GM19023 (cell line): Measurements from ENCODE around the gene PRPF8.

ENCODE experiments used
- ATAC-seq: cut with Tn5 transposase; IDR thresholded peaks from one replicate; pipeline ENCODE4 v1.9.1; 2021; ENCODE audit warnings: mild to moderate bottlenecking, moderate library complexity; ENCODE audit not compliant: unreplicated experiment

Gene PRPF8

DNA sequence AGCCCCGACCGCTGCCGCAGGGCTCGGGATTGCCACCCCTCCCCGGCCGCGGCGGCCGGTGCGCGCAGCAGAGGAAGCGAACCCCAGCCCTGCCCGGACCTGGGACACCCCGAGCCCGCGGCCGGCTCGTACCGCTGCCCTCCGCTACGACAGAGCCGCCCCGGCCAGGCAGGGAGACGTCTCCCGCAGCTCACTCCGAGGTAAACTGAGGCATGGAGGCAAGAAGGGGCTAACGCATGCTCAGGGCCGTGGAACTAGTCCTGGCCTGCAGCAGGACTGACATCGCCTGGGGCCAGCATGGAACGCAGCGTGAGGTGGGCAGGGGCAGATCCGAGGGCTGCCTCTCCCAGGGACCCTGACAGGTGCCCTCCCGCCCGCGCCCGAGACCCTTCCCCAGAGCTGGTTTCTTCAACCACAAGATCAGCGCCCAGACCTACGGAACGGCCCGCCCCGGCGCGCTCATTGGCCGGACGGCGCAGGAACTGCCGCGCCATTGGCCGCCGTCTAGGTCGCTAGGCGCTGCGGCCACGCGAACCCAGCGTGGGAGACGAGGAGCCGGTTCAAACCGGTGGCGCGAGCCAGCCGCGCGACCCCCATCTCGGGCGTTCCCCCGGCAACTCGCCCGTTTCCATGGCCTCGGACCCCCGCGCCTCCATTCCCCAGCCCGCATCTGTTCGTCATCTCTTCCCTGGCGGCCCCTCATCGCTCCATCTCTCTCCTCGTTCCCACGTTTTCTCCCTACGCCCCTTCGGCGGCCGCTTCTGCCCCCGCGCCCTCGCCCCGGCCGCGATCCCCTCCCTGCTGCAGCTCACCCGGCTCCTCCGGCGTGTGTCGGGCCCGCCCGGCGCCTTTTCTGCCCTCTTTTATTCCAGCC, 56.4 kb downstream of the PRPF8 start, which contains the start of gene SLC43A2:
Gene SLC43A2 (minus strand): TSS at position 853 of the 874 bp plus-strand sequence. CDS start 960 bp downstream, outside the sequence.
- peak; percentile 67 for ATAC-seq

DNA sequence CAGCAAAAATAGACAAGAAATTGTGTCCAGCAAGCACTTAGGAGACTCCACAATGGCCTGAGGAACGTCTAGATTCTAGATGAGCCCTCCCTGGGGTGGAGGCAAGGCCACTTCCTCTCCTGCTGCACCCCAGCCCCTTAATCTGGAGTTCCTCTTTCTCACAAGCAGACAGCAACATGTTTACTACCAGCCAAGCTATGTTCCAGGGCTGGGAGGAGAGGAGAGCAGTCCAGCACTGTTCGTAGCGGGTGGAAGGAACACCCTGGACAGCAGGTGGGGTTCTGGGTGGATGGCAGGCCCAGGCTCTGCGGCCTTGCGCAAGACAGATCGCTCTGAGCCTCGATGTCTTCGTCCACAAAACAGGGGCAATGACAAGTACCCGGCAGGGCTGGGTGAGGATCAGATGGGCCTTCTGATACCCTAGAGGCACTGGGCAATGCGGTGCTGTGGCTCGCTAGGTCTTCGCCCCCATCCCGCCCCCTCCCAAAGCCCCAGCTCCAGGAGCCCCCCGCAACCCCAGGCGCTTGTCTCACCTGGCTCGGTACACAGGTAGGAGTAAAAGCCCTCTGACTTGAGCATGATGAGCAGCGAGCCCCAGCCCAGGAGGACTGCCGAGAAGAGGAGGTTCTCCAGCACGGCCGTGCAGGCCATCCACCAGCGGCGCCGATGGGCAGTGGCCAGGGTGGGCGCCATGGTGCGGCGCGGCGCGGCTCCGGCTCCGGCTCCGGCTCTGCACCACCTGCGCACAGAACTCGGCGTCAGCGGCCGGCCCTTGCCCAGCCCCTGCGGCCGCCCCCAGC, 57.3 kb downstream of the PRPF8 start:
- ATAC-seq = no peak

DNA sequence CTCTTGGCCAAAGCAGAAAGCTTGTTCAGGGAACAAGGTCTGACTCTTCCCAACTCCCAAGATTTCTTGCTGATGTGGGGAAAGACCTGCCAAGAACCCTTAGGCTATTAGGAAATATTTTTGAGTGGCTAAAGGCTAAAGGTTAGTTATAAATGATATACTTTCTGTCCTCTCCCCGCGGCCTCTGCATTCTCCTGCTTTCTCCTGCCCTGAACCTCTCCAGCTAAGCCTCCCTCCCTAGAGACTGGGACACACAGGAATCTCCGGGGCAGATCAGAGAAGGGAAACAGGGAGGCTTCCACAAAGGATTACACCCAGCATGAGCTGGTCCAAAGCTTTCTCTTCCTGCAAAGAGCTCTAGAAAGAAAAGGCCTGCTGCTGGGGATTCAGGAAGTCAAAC, 58.3 kb downstream of the PRPF8 start:
- no peak for ATAC-seq

DNA sequence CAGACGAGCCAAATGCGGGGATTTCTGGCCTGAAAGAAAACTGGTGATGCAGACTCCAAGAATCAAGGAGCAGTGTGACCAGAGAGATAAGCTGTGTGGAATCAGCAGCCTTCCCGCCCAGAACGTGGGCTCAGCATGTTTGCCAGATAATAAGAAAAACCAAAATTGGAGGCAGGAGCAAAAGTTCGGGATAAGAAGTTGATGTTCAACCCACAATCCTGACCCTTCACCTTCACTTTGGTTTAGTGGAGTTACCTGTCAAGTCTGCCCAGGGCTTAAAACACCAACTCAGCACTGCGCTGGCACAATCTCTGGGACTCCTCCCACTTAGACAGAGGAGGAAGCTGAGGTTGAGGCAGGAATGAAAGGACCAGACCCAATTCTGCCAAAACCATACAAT, 59.1 kb downstream of the PRPF8 start:
- ATAC-seq = no peak

DNA sequence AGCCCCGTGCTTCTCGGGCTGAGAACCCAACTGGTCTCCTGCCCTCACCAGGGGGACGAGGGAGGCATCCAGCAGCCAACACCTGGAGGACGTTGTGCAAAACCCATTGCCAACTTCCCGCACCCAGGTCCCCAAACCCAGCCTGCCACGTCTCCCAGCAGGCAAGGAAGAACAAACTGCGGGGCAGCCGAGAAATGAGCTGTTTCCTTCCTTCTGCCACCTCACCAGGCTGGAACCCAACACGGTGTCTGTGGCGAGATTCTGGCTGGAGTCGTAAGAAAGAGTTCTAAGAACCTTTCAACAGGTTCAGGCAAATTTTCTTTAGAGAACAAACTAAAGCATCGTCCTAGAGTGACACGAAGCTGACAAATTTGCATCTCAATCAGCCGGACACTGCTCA, 59.6 kb downstream of the PRPF8 start:
- ATAC-seq = no peak

DNA sequence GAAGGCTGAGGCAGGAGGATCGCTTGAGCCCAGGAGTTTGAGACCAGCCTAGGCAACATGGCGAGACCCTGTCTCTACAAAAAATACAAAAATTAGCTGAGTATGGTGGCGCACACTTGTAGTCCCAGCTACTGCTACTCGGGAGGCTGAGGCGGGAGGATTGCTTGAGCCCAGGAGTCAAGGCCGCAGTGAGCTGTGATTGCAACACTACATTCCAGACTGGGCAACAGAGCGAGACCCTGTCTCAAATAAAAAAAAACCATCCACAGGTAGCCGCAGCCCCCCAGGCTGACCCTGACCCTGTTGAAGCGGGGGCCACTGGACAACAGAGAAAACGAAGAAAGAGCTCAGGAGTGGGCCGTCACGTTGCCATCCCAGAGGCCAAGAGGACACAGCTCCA, 60.0 kb downstream of the PRPF8 start:
- ATAC-seq = no peak

DNA sequence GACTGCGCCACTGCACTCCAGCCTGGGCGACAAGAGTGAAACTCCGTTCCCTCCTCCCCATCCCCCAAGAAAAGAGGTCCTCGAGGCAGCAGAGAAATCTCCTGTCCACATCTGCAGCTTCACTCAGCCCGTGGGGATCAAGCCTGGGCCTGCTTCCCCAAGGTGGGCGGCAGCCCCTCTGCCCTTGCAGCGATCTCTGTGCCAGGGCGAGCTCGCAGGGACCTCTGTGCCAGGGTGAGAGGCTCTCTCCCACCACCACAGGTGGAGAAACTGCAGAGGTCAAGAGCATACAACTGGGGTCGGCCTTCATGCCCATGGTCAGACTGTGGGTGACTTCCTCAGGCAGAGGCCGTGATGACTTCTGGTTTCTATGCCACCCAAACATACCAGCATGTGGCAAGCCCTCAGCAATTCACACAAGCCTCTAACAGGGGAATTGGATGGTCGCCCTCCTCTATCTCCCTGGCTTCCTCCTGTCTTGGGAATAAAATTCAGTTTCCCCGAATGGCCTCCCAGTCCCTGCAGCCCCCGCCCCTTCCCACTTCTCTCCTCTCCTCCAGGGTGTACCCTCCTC, 61.5 kb downstream of the PRPF8 start:
- no peak for ATAC-seq

DNA sequence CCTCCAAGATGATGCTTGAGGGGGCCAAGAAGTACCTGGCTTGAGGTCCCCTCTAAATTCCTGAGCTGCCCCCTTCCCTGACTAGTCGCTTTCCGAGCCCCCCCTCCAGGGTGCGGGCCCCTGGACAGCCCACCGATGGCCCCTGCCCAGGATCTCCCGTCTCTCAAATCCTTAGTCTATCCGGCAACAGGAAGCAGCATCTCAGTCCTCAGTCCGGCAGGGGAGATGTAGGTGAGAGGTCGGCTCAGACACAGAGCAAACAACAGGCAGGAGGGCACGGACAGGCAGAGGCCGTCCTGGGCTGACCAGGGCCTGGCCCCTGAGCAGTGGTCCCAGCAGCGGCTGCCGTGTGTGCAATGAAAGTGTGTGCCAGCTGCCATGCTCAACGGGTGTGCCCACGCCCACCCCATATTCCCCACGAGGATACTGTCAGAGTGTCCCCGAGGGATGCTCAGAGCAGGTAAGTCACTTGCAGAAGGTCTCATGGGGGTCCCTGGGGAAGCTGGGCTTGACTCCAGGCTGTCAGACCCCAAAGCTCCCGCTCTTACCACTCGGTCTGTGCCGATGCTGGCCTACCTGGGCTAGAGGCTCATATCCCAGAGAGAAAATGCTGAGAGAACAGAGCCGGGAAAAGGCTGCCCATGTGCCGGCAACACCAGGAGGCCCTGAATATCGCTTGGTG, 63.3 kb downstream of the PRPF8 start:
- ATAC-seq = no peak

DNA sequence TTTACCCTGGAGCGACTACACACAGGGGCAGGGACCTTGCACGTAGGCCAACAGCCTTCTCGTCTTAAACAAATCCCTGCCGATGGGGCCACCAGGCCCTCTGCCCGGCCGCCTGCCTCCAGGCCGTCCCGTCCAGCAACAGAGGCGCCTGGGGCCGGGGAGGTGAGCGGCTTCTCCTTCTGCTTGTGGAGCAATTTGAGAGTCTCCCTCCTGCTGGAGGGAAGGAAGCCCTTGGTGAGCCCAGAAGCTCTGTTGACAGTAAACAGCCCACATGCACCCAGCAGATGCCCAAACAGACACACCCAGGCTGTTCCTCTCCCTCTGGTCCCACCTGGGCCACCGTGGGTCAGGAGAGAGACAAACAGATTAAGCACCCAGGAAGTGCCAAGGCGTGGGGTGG, 64.2 kb downstream of the PRPF8 start:
- ATAC-seq = no peak

DNA sequence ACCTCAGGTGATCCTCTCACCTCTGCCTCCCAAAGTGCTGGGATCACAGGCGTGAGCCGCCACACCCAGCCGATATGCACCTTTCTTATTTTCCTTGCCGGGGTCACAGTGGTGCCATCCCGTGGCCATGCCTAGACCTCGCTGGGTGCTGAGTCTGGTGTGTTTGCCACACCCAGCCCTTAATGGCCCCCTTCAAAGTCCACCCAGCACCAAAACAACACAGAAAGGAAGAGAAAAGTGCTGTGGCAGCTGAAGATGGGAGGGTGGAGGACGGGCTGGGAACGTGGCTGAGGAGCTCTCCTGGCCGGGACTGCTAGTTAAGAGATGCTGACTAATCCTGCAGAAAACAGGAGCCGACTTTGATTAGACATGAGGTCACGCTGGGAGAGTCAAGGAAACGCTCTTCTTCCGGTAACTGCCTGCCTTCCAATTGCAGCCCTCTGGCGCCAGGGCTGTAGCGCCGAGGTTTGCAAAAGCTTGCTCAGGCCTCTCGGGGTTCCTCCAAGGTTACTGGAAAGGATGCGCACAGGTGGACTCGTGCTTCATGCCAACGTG, 67.0 kb downstream of the PRPF8 start:
- ATAC-seq = no peak

DNA sequence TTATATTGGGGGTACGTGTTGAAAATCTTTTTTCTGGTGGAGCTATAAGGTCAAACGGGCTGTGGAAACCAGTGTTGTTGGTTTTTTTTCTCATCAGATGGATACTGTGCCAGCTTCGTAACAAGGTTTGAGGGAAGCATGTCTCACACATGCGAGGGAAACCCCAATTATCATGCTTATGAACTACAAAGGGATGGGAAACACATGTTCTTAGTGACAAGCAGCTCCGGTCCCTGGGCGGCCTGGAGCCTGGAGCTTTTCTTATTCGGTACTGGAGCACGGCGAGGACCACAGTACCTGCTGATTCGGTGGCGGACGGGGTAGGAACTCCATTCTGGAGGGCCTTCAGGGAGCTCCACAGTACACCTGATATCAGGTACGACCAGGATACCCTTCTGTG, 68.6 kb downstream of the PRPF8 start:
- ATAC-seq = no peak

DNA sequence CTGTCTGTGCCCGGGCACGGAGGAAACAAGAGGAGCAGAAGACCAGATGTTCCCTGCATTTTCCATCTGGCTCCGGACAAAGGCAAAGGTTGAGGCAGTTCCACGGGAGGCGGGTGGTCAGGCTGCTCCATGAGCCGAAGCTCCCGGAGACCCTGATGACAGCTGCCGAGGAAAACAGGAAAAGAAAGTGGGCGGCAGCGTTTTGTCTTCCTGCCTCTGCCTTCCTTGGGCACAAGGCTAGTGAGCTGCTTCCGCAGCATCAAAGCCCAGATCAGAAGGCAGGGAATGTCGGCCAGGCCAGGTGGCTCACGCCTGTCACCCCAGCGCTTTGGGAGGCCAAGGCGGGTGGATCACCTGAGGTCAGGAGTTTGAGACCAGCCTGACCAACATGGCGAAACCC, 72.3 kb downstream of the PRPF8 start:
- ATAC-seq = no peak

DNA sequence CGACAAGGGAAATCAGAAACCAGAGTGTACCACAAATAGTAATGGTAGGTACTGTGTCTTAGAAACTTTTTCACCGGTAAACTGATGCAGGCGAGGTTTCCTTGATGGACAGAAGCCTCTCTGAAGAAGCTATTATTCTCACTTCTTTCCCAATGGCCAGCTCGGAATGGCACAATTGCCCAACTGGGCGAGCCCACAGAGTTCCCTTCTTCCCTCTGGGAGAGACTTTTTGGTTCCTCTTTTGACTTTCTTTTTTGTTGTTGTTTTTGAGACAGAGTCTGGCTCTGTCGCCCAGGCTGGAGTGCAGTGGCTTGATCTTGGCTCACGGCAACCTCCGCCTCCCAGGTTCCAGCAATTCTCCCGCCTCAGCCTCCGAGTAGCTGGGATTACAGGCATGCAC, 73.0 kb downstream of the PRPF8 start:
- no peak for ATAC-seq

DNA sequence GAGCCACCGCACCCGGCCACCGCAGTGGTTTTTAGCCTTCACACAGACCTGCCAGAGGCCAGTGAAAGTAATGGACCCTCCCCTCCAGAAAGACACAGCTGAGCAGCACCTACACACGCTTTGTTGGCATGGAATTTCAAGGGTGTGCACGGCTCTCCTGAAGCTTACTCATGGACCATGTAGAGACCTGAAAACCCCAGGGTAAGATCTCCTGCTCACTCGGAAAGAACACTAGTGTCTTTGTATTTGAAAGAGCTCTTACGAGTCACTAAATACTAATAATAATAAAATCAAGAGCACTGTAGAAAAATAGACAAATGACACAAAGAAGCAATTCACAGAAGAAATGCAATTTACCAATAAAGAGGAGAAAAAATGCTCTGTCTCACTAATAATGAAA, 76.0 kb downstream of the PRPF8 start:
- ATAC-seq = no peak

DNA sequence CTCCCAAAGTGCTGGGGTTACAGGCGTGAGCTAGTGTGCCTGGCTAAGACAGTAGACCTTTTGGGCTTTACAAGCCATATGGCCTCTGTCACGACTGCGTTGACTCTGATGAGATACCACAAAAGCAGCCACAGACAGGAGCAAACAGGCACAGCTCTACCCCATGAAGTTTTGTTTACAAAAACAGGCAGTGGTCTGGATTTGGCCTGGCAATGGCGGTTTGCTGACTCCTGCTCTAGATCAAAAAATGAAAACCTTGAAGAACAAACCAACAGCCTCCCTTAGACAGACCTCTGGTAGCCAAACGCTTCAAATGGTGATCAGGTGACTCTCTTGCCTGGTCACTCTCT, 76.7 kb downstream of the PRPF8 start:
- ATAC-seq = peak; percentile 11

DNA sequence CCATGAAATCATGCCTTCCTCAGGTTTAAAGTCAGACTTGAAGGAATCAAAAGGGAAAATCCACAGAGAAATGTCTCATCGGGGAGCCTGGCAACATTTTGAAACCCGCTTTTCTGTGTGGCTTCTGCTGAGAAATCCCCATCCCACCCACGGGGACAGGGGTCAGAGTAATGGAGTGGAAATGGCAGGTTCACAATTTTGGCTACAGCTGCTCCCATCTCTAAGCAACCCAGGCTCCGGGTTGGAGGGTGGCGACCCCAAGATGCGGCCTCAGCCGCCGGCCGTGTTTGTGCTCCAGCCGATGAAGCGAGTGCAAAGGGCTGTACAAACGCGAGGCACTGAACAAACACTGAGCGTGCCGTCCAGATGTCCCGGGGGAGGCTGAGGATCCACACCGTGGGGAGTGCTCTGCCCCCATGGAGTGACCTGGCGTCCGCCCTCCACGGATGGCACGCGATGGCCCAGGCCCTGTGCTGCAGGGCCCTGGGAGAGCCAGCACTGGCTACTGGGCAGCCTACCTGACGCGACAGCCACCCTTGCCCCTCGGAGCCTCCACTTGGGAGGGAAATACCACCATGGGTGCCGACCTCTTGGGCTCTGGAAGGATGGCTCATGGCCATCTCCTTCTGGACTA, 78.2 kb downstream of the PRPF8 start:
- ATAC-seq = no peak

DNA sequence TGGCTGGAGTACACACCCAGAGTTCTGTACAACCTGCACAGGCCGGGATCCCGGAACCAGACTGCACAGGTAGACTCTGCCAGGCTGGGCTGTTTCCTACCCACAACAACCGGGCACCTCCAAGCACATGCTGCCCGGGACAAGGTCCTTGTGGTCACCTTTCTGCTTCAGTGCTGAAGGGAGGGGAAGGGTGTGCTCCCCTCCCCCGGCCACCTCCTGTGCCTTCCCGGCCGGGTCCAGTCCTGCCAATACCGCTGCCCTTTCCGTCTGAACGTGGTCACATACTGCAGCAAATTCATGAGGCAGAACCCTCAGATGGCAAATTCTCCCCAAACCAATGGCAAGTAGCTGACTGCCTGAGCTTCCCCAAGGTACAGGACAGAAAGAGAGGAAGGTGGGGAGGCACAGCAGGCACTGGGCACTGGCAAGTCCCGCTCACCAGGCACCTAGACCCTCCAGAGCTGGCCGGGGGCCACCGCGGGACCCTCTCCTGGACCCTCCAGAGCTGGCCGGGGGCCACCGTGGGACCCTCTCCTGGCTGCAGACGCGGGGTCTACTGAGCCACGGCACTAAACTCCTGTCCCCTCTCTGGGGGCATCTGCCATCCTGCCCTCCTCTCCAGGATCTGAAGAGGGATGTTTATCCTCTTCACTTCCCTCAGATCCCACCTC, 78.9 kb downstream of the PRPF8 start:
- no peak for ATAC-seq

DNA sequence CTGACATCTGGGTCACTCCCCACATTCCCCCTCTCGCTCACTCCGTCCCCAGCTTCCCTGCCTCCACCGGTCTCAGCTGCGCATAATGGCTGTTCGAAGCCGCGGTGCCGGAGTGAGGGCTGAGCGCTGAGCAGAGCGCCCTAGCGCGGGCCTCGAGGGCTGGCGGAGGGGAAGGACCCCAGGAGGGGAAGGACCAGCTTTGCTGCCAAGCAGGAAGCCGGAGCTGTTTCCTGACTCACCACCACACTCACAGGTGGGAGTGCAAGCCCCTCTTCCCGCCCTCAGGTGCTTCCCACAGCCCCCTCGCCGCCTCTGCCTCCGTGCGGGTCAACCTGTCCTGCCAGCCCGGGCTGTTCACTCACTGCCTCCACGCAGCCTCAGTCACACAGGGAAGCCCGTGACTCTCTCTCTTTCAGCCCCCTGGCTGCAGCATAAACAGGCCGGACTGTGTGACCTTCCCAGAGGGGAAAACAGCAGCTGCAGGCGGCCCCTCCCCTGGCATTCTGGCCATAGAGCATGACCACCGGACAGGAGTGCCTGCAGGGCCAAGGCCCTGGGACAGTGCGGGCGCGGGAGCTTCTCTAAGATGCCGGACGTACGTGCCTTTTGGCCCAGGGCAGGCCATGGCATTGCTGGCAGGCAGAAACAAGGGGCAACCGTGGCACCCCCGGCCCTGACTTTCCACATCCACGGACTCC, 79.7 kb downstream of the PRPF8 start:
- ATAC-seq = no peak

DNA sequence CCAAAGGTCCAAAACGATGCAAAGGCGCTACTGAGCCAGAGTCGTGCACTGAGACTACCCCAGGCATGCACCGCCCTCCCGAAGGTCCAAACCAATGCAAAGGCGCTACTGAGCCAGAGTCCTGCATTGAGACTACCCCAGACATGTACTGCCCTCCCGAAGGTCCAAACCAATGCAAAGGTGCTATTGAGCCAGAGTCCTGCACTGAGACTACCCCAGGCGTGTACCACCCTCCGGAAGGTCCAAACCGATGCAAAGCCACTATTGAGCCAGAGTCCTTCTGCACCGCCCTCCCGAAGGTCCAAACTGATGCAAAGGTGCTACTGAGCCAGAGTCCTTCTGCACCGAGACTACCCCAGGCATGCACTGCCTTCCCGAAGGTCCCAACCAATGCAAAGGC, 83.1 kb downstream of the PRPF8 start:
- ATAC-seq = no peak
